ENCODE results near the gene BABAM2.
"Not testable (repeated sequence)": the region's sequence is repeated elsewhere in the genome, so short reads cannot be mapped to it uniquely, and the experiment has no call there.

BABAM2 gene

DNA sequence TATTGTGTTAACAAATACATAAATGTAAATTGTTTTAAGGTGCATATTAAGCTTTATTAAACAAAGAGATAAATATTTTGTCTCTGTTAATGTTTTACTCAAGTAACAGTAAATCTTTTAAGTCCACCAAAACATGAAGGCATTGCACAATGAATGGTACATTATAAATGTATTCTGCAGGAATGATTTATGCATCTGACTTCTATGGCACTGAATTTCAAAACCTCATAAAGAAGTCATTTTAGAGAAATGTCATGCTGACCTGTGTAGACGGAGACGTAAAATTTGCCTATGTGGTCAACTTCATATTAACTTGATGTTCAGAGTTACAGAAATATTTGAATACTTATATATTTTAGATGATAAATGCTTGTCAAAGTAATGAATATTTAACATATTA lies 194.7 kb downstream of the BABAM2 start:
- no peak for DNase-seq

- no peak for DNase-seq
Measured at GRCh38 chr2:28086611-28087010, 196.1 kb downstream of the BABAM2 start.

DNA sequence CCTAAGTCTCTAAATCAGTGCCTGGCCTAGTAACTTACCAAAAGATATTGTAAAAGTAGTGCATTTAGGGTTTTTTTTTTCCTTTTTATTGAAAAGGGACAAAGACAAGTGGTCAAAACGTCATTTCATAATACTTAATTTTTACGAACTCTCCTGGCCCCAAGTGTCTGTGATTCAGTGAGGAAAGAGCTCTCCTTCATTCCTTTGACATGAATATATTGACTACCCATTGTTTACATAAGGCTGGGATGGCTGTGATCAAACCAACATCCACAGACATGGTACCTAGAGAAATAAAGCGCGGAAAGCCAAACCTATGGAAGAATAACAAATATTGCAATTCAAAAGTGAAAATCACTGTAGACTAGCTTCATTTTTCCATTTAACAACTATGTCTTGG lies 198.4 kb downstream of the BABAM2 start:
- no peak for DNase-seq

DNA sequence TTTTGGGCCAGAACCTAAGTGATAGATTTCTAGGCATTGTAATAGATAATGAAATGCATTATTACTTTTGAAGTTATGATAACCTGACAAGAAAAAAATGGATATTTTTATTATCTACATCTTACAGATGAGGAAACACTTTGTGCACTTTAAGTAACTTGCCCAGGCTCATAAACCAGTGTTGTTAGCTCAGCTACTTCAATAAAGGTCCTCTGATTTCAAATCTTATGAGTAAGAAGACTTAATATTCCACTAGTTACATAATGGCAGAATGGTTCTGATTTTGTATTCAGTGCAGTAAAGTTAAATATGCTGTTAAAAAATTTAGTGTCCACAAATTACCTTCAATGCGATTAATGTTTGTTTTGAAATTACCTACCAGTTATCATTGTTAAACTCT lies 199.0 kb downstream of the BABAM2 start:
- no peak for DNase-seq

DNA sequence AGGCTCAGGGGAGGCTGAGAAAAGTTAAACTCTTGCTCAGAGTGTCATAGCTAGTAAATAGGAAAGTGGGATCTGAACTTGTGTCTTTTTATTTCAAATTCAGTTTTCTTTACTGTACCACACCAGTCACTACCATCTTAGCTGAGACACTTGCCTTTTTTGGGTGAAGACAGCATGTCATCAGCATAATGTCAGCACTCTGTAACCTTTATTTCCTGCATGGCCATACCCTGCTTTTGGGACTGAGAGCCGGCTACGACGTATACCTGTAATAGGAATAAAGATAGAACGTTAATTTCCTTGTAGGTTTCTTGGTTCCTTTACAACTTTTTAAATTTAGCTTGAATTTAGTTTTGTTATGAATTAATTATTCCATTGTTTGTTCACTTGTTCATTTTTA lies 202.8 kb downstream of the BABAM2 start:
- DNase-seq: no peak

DNA sequence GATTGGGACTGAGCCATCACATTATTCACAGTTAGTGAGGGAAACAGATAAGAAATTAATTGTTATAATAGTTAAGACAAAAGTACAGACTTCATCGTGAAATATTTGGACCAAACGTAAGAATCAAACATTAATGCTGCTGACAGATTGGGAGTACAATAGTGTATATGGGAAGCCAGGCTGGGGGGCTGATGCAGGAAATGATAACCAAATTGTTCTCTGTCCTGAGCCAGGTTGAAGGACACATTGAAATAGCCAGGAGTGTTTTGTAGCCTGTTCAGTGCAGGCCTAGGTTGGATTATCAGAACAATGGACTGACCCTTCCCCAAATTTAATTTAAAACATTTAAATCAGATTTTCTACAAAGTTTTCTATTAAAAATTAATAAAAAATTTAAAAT lies 203.2 kb downstream of the BABAM2 start:
- DNase-seq: no peak

GRCh38 chr2:28094739-28095138 lies 204.2 kb downstream of the BABAM2 start:
- no peak for DNase-seq

GRCh38 chr2:28095622-28096021 lies 205.1 kb downstream of the BABAM2 start:
- DNase-seq: no peak

- no peak for DNase-seq
Measured at GRCh38 chr2:28096421-28096820, 205.9 kb downstream of the BABAM2 start.

DNA sequence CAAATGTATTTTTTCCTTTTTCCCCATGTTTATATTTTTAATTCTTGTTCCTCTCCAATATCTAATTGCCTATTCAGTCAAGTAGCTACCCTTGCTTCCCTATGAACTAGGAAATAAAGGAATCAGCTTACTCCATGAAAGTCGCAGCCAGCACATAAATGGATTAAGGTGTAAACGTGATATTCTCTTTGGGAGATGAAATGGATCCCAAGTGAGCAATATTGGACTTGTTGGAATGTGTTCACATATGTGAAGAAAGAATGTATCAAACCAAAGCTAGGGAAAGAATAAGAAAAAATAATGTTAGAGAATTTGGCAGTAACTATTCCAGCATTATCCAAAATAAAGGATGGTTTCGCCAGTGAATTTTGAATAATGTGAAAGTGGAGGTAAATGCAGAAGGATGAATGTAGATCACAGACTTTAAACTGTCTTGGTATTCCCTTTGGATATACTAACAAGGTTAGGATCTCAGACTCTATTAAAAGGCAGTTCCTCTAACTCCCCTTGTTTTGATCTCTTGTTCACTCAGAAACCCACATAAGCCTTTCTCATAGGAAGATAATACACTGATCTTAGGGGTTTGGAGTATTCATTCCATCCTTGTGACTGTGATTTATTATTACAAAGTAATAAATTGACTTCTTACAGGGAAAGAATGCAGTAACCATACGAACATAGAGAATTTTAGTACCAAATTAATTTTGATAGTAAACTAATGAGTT lies 208.1 kb downstream of the BABAM2 start:
- no peak for DNase-seq

DNA sequence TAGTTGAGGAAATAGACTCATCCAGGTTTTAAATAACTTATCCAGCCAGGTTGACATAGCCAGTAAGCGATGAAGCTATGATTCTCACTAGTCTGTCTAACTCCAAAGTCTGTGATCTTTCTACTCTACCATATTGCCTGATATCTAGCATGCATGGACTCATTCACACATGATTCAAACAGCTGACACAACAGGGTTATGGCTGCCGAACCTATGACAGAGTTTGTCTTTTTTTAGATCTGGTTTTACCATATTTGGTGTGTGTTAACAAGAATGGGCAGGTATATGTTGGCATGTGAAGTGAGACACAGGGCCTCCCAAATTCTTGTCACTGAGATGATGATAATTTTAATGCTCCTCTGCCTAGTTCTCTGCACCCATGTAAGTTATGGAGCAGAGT lies 210.6 kb downstream of the BABAM2 start:
- DNase-seq: no peak

DNA sequence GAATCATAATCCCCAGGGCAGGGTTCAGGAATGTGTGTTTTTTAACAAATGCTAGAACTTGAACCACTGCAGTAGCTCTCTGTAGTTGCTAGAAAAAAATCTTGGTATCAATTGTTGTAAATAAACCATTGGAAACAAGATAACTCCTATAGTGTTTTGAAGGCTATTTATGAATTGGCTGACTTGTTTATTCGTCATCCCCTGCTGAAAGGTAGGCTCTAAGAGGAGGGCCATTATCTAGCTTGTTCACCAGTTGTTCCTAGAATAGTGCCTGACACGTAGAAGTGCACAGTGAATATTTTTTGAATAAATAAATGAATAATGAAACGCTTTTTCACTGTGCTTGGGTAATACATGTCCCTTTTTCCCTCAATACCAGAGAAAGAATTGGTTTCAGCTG lies 211.4 kb downstream of the BABAM2 start:
- no peak for DNase-seq

GRCh38 chr2:28102455-28102874 lies 211.9 kb downstream of the BABAM2 start:
- DNase-seq: no peak

GRCh38 chr2:28103611-28104010 lies 213.1 kb downstream of the BABAM2 start:
- no peak for DNase-seq

- no peak for DNase-seq
Measured at GRCh38 chr2:28108143-28108542, 217.6 kb downstream of the BABAM2 start.

GRCh38 chr2:28113771-28114170 lies 223.2 kb downstream of the BABAM2 start:
- not testable (repeated sequence) for DNase-seq

DNA sequence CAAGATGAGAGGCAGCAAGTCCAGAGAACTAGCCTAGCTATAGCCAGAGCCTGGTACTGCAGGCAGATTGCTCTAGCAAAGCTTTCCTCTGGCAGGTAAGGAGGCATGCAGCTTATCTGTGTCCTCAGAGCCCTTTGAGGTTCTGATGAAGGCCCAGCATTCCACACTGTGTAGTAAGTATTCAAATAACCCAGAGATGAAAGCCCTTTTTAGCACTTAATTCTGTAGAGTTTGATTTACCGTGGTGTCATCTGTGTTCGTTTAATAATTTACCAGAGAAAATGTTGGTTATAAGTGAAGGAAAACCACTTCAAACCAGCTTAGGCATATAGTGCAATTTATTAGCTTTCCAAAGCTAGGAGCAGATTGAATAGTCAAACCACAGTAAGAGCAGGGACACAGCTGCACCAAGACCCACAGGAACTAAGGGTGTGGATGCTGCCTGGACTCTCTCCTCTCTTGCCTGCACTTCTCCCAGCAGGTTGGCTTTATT lies 226.6 kb downstream of the BABAM2 start:
- DNase-seq: no peak

- DNase-seq: no peak
Measured at GRCh38 chr2:28119631-28120030, 229.1 kb downstream of the BABAM2 start.

DNA sequence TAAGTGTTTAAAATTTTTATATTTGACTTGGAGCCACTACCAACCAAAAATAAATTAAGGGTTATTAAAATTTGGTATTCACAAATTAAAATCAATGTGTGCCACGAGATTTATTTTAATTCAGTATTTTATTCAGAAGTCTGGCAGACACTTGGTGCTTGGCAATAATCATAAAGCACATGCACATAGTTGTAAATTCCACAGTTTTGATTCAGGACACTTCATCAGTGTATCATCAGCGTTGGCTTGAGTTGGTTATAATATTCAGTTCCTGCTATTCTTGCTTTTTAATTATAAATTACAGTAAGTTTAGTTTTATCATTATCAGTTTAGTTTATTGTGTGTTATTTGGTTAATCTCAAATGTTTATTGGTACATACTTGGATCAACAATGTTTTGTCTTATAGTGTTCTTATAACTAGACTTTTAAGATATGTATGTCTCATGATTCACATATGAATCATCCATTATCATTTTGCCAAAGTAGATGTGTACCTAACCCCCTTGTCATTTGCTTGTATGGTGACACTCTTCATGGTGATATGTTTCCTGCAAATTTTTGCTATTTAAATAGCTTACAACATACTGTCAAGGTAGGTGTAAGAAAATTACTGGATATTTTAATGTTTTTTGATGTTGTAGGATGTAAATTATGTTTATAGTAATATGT lies 237.9 kb downstream of the BABAM2 start:
- no peak for DNase-seq

GRCh38 chr2:28129955-28130695 lies 239.6 kb downstream of the BABAM2 start:
- no peak for DNase-seq

- no peak for DNase-seq
Measured at GRCh38 chr2:28133778-28134177, 243.2 kb downstream of the BABAM2 start.

GRCh38 chr2:28134262-28134812 lies 243.8 kb downstream of the BABAM2 start:
- DNase-seq: peak; percentile 5 to 7

- no peak for DNase-seq
Measured at GRCh38 chr2:28134857-28135256, 244.3 kb downstream of the BABAM2 start.

GRCh38 chr2:28135324-28135723 lies 244.8 kb downstream of the BABAM2 start:
- DNase-seq: no peak

Data from activated CD4-positive, alpha-beta T cell treated with anti-CD3 and anti-CD28 coated beads, Interleukin-2, amount 50 U/mL, for 48 hours (primary cell).